Urothelium cell line (cell line): ENCODE results near the gene SFPQ.
"Not testable (repeated sequence)": the region's sequence is repeated elsewhere in the genome, so short reads cannot be mapped to it uniquely, and the experiment has no call there.

ENCODE experiments used
- DNase-seq: peaks from one replicate; pipeline ENCODE4 v3.0.0; 2011; ENCODE audit warnings: low spot score, mixed read lengths
- FAIRE-seq: peaks from 2 replicates; lab custom pipeline; 2011; peaks lifted over from hg19 to GRCh38; lab: Jason Lieb, UNC

The SFPQ gene, protein sequence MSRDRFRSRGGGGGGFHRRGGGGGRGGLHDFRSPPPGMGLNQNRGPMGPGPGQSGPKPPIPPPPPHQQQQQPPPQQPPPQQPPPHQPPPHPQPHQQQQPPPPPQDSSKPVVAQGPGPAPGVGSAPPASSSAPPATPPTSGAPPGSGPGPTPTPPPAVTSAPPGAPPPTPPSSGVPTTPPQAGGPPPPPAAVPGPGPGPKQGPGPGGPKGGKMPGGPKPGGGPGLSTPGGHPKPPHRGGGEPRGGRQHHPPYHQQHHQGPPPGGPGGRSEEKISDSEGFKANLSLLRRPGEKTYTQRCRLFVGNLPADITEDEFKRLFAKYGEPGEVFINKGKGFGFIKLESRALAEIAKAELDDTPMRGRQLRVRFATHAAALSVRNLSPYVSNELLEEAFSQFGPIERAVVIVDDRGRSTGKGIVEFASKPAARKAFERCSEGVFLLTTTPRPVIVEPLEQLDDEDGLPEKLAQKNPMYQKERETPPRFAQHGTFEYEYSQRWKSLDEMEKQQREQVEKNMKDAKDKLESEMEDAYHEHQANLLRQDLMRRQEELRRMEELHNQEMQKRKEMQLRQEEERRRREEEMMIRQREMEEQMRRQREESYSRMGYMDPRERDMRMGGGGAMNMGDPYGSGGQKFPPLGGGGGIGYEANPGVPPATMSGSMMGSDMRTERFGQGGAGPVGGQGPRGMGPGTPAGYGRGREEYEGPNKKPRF

DNA sequence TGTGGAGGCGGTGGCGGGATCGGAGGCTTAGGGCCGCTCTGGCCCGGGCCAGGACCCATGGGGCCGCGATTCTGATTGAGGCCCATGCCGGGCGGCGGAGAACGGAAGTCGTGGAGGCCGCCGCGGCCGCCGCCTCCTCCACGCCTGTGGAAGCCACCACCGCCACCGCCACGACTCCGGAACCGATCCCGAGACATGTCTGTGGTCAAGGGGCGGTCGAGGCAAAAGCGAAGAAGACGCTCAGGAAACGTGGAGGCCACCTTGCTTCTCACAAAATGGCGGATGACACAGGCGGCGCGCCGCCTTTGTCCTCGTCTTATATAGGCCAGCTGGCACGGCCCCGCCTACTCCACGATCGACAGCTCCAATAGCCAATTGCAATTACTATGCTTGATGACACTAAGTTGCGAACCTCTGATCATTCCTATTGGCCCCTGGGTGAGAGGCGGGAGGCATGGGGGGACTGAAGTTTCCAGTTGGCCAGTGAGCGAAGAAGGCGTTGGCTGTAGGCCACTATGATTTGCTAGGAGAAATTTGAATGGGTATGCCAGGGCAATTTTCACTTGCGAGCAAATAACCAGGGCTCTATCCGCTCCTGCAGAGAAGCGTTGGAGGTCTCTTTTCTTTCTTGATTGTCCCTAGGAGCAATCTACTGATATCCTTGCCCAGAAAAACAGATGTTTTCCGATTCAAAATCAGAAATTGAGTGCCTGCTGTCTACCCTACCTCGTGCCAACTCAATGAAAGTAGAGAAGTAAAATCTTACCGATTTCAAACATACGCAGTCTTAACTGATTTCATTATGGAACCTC is at the start of gene SFPQ:
TSS of gene SFPQ (minus strand) at position 293 of the 812 bp plus-strand sequence. CDS start at position 197, 96 bp downstream.
- peak; percentile 44 for FAIRE-seq

DNA sequence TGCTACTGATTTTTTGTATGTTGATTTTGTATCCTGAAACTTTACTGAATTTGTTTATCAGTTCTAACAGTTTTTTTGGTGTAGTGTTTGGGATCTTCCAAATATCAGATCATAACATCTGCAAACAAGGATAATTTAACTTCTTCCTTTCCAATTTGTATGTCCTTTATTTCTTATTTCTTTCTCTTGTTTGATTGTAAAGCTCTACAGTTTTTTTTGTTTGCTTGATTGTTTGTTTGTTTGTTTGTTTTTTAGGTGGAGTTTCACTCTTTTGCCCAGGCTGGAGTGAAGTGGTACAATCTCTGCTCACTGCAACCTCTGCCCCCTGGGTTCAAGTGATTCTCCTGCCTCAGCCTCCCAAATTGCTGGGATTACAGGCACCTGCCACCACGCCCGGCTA is 43.8 kb upstream of the SFPQ start:
- DNase-seq, FAIRE-seq: not testable (repeated sequence)

More for the DNA sequence above, at the start of gene SFPQ:
- DNase-seq, result peak; percentile 99

DNA sequence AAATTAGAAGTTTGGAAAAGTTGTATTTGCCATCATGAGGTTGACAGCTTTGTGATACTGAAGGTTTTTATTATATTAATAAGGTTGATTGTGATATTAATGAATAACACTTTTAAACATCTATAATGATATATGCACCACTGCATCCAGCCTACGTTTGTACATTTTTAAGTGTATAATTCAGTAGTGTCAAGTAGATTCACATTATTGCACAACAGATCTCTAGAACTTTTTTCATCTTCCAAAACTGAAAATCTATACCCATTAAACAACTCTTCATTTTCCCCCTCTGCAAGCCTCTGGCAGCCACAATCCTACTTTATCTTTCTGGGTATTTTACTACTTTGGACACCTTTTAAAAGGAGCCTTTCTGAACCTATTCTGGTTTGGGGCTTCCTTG is 38.3 kb upstream of the SFPQ start:
- DNase-seq, result no peak
- no peak for FAIRE-seq

DNA sequence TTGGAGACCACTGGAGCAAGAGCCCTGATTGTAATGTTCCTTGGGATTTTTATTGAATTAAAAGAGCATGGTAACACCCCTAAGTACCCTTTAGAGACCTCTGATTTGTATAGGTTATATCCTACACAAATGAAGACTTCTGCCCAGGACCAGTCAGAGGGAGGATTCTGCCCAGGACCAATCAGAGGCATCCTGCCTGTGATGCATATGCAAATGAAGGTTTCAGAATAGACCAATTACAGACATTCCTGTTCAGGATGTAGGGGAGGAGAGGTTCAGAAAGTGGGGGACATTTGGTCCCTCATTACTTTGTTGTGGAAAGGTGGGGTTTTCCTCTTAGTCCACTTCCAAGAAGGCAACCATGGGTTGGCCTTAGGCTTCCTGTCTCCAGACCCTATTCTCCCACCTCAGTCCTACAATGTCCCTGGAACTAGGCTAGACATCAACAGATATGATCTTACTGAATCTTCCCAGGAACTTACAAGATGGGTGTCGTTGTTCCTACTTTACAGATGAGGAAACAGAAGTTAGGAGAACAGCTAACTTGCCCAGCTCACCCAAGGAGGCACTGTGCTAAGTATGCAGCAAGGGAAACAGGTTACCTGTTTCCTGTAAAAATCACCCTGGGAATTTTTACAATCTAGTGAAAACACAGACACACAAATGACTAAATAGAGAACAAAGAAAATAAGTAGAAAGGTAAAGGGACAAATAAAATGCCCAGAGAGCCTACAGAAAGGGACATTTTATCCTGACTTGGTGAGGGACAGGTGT is 36.8 kb upstream of the SFPQ start:
- FAIRE-seq, result no peak
- DNase-seq, result no peak

DNA sequence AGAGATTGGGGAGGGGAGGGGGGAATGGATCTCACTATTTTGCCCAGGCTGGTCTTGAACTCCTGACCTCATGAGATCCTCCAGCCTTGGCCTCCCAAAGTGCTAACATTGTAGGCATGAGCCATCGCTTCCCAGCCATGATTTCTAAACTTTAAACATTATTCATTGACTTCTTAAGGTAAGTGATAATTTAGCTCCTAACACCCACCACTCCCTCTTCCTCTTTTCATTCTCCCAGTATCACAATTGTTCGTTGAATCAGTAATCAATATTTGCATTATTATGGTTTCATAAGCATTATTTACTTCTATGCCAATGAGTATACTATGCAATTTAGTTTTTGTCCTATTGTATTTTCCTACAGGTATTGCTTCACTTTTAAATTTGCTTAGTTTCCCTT is 33.6 kb upstream of the SFPQ start:
- DNase-seq, result no peak
- FAIRE-seq, result no peak

DNA sequence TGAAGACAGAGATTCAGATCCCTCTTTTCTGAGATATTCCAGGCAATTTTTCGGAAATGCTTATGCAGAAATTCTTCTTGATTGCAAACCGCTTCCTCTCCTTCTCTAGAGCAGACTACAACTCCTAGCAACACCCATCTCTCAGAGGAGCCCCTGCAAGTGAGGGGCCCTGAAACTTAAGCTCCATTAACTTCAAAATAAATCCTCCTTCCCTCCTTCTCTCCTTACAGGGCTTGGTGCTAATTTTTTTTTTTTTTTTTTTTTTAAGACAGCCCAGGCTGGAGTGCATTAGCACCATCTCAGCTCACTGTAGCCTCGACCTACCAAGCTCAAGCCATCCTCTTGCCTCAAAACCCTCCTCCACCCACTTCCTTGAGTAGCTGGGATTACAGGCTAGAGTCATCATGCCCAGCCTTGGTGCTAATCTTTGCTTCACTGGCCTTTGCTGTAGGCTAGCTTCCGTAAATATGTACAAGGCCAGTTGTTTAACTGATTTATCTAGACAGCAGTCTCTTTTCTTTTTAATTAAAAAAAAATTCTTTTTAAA is 30.2 kb upstream of the SFPQ start:
- DNase-seq, result no peak
- FAIRE-seq, result no peak

DNA sequence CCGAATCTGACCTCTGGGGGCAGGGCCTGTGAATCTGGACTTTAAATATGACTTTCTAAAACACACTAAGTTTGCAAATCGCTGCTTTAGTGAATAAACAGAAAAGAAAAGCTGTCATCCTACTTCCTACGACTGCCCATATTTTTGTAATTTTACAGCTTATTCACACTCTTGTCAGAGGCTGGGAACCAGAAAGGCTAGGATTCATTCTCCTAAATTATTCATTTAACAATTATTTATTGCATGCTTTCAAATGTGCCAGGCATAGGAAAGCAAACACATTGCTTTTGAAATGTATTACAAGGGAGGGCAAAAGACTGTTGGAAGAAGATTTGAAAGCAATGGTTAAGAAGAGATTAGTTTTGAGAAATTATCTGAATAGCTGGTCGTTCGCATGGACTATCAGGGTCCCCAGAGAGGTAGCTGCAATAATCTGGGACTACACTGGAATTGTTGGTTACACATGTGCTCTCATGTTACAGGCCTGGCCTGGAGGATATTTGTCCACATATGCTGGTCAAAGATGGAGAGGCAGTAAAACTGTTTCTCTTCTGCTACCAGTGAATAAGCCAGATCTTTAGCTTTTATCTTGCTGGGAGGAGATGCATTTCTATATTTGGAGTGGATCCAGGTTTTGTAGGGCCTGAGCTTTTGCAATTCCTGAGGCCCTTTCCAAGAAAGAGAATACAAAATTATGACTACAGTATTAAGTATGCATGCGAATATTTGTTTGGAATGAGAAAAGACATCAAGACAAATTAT is 29.6 kb upstream of the SFPQ start:
- DNase-seq (no peak), FAIRE-seq (no peak)

DNA sequence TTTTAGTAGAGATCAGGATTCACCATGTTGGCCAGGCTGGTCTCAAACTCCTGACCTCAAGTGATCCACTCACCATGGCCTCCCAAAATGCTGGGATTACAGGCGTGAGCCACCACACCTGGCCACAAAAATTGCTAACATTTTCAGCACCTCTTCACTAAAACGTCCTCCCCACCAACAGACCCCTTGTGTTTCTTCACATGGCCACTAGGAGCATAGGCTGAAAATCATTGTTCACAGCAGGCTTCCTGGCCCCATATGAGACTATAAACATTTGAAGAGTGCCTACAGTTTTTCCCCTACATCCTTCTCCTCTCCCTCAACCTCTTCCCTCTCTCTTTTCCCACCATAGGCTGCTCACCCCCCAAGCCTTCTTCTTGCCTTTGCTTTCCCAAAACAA is 28.0 kb upstream of the SFPQ start:
- DNase-seq, result peak; percentile 35
- no peak for FAIRE-seq

DNA sequence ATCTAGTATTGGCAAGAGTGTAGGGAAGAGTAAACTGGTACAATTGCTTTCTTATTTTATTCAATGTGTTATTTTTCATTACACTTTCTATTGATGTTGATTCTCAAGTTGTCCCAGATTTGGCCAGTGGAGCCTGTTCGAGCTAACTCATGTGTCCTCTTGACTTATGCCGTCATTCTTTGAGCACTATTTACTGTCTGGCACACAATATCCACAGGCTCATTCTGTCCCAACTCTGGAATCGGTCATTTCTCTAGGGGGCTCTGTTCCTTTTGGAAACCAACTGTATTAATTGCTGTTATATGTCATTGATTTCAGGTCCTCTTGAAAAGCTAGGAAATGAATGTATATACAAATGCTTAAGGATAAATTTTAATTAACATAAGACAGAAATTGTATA is 22.4 kb upstream of the SFPQ start:
- DNase-seq (no peak), FAIRE-seq (no peak)

DNA sequence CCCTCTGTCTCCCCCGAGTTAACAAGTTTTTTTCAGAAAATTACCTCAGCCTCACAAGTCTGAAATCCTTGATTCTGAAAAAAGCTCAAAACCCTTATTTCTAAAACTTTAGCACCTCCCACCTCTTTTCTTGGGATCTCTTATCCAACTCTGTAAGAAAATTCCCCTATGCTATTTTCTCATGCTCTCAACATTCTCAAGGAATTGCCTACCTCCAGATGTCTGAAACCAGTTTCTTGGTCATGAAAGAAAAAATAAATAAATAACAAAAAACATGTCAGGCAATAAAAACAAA is 18.1 kb upstream of the SFPQ start:
- no peak for FAIRE-seq

DNA sequence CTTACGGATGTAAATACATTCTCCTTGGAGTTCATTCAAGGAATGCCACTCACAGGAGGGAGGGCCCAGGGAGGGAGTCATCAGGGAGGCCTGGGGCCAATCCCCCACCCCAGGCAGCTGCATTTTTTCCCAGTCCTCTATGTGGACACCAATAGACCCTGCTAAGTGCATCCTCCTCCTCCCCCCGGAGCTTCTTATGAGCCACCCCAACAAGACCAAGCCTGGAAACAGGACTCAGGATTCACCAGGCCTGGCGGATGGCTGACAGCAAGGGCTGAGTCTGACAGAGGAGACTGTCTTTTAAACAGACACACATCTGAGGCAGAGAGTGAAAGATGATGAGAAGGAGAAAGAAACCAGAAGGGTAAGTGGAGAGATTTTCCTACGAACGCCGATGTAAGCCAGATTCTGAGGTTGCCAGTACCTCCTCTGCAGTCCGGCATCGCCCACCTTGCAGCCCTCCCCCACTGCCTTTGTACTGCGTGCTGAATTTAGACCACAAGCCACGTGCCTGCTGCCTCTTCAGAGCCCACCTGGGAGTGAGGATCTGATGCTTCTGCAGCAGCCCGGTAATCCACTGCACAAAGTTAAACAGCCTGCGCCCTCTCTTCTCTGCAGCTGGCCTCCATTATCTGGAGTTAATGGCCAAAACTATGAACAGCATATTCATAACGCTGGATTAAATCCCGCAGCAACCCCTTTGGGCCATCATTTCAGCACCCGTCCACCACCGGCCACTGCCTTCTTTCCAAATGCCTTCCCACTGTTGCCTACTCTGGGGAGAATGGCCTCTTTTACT is 17.6 kb upstream of the SFPQ start:
- FAIRE-seq (no peak), DNase-seq (no peak)

More for the DNA sequence above, 18.1 kb upstream of the SFPQ start:
- no peak for DNase-seq

DNA sequence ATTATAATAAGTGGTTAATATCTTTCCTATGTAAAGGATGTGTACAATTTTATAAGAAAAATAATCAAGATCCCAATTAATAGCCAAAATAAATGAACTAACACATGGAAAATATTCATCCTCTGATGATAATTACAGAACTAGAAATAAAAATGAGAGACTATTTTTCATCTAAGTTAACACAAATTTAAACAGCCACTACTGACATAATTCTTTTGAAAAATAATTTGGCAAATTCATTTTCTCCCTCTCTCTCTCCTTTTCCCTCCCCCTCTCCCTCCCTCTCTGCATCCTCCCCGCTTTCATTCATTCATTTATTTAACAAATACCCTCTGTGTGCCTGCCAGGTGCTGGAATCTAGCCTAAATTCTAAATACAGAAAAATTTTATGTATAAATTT is 10.3 kb upstream of the SFPQ start:
- DNase-seq (no peak), FAIRE-seq (no peak)

DNA sequence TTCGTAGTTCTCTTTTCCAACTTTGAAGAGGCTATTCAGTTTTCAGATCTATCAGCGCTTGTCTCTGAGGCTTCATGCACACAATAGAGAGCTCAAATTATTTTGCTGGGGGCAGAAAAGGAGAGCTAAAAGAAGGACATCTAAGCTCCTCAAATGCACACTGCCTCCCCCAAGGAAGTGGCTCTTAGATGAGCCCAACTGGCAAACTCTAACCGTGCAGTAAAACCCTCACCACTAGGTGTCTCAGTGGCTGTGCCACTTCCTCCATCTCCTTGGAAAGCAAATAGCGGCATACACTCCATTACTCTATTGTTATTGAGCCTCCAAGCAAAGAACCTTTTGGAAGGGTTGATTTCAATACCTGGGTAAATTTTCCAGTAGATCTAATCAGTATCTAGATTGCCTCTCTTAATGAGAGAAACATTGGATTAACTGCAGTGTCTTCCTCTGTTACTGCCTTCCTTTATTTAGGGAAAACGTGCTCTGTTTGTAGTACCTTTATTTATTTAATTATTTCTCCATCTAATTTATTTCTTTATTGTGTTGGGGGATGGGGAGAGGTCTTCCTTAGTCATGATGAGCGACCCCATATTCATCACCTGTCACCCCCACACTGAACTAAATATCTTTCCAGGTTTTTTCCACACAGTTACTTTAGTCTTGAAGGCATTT is 9.2 kb upstream of the SFPQ start:
- FAIRE-seq (no peak), DNase-seq (peak; percentile 82)

DNA sequence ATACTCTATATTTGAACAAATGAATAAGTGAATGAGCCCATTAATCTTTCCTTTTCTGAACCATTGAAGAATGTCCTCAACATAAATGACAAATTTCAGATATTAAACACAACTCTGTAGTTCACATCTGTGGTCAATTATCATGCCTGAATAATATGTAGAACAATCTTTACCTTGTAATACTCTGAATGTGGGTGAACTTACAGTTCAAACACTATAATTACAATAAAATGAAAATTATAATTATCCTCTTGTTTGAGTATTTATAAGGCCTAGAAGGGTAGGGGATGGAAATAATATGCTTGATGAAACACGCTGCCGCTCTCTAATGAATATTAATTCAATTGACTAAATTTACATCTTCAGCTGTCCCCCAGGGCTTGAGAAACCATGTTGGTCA is 8.7 kb upstream of the SFPQ start:
- FAIRE-seq (no peak), DNase-seq (no peak)

DNA sequence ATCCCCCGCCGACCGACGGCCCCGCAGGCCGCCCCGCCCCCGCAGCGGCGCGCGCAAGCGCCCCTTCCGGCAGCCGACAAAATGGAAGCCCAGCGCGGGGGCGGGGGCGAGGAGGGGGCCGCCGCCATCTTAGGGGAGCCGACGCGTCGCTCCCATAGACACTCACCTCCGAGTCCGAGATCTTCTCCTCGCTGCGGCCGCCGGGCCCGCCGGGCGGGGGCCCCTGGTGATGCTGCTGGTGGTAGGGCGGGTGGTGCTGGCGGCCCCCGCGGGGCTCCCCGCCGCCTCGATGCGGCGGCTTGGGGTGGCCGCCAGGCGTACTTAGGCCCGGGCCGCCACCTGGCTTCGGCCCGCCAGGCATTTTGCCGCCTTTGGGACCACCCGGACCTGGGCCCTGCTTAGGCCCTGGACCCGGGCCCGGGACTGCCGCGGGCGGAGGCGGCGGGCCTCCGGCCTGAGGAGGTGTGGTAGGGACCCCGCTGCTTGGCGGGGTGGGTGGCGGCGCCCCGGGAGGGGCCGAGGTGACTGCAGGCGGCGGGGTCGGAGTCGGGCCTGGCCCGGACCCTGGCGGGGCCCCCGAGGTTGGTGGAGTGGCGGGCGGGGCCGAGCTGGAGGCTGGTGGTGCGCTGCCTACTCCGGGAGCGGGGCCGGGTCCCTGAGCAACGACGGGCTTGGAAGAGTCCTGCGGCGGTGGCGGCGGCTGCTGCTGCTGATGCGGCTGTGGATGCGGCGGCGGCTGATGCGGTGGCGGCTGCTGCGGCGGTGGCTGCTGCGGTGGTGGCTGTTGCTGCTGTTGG is 691 bp downstream of the SFPQ start:
- DNase-seq, result peak; percentile 87
- FAIRE-seq, result no peak

DNA sequence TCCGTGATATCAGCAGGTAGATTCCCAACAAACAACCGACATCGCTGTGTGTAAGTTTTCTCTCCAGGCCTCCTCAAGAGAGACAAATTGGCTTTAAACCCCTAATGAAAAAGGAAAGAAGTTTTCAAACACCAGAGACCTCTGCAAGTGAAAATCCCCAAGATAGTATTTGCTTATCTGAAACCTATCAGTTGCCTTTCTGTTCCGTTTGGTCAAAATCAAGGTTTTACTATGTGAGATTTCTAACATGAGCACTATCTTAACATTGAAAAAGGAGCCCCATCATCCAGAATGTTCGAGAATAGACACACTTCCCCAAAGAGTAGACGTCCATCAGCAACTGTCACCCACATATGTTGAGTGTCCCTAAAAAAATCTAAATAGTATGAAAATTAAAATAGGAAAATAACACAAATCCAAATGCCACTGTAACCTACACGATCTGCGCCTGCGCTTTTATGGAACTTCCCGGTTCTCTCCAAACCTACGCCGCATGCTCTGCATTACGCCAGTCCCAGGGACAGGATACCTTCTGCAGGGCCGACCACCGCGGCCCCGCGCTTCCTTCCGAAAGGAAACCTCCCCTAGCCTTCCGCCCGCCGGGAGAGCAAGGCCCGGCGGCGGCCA is 1.4 kb downstream of the SFPQ start:
- FAIRE-seq (no peak), DNase-seq (no peak)

DNA sequence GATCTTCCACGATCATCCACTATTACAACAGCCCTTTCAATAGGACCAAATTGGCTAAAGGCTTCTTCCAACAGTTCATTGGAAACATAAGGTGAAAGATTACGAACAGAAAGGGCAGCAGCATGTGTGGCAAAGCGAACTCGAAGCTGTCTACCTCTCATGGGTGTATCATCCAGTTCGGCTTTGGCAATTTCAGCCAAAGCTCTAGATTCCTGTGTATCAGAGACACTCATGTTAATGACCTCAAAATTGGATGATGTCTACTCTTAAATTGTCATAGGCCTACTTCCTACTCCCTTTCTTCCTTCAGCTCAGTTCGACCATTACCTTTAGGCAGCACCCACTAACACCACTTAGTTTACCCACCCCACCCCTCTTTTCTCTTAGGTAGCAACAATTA is 2.2 kb downstream of the SFPQ start:
- DNase-seq, result no peak
- FAIRE-seq, result no peak
